ENCODE results near the gene DCANP1. TPM values are rescaled to one million over a fixed set of nuclear protein-coding genes. Genes with fewer than 3 reads are reported as not detected.
A peak's percentile ranks its signal among the peaks of the same experiment; 100 is the strongest.

DCANP1 gene
- polyA plus RNA-seq, 1 donor, result 0.45 TPM

DNA sequence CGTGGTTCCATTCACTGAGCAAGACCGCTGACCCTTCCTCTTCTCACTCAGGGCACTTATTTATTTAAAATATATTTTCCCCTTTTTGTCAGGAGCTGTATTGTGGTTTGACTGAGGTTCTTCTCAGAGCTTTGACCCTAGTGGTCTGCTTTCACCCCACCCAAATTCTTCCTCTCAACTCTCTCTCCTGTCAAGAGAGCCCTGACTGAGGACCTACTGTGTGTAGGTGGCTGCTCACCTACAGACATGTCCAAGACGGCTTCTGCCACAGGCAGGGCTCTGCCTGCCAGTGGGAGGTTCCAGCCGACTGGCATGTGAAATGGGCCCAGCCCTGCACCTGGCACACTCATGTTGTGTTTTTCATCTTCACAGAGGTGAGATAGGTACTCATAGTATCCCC is 5.2 kb downstream of the DCANP1 start:
- H3K27ac ChIP-seq (ENCODE audit: low read length), result no peak overlapping the region
- no peak for DNase-seq
- H3K36me3 ChIP-seq (ENCODE audit: control insufficient read depth, insufficient read depth, low read length), result no peaks in the 10 kb centered on the region

DNA sequence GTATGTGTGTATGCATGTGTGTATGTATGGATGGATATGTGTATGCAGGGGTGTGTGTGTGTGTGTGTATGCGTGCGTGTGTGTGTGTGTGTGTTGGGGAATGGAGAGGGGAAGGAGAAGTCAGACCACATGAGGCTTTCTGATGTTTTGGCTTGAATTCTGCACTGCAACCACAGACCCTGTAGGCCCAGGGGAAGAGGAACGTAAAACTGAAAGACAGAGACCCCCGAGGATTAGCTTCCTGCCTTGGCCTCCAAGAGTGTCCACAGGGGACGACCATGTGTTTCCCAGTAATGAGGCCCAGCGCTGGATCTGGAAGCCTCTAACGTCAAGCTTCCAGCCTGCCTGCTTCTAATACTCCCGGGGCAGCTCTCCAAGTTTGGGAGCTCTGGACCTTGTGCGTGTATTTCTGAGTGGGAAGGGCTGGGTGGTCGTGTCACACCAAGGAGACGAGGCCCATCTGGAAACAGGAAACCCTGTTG is 5.8 kb downstream of the DCANP1 start:
- peaks cover 3% of the 10 kb centered on the region for H3K4me1 ChIP-seq (ENCODE audit: control insufficient read depth, insufficient read depth, low read length)
- H3K36me3 ChIP-seq (ENCODE audit: control insufficient read depth, insufficient read depth, low read length), result no peaks in the 10 kb centered on the region
- WGBS (ENCODE audit: insufficient coverage, low lambda C conversion rate), result no CpG with 5 or more reads among the region's 11 CpGs
- no peaks in the 10 kb centered on the region for H3K27me3 ChIP-seq (ENCODE audit: control insufficient read depth, insufficient read depth, low read length)
- peak; percentile 27 to 28 for DNase-seq
- no peak overlapping the region for H3K27ac ChIP-seq (ENCODE audit: low read length)
- no peaks in the 10 kb centered on the region for H3K9me3 ChIP-seq (ENCODE audit: control insufficient read depth, low read depth, low read length)
- no peak overlapping the region for H3K4me3 ChIP-seq (ENCODE audit: low read length)

More for the DNA sequence above, 5.2 kb downstream of the DCANP1 start:
- Histone ChIP-seq H3K9me3 (ENCODE audit: control insufficient read depth, low read depth, low read length) (no peaks in the 10 kb centered on the region), H3K4me1 (ENCODE audit: control insufficient read depth, insufficient read depth, low read length) (peaks cover 3% of the 10 kb centered on the region), H3K4me3 (ENCODE audit: low read length) (no peak overlapping the region), H3K27me3 (ENCODE audit: control insufficient read depth, insufficient read depth, low read length) (no peaks in the 10 kb centered on the region)
- WGBS (ENCODE audit: insufficient coverage, low lambda C conversion rate), result 100% methylated on average over 1 of the region's 4 CpGs

DNA sequence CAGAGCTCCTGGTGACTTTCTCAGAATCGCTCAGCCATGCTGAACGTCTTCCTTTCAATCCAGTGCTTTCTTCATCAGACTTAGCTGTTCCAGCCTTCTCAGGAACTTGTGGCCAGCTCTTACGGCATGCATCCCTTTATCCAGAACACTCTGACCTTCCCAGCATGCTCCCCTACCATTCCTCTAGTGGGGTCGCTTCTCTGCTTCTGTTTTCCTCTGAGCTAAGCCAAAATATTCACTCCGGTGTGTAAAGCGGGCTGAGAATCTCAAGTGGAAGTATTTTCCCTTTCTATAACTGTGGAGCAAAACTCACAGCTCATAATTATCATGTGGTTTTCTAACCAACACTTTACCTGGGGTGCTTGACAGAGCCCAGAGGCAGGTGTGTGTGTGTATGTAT is 6.2 kb downstream of the DCANP1 start:
- no CpG with 5 or more reads among the region's 6 CpGs for WGBS (ENCODE audit: insufficient coverage, low lambda C conversion rate)
- Histone ChIP-seq H3K27ac (ENCODE audit: low read length) (no peak overlapping the region), H3K36me3 (ENCODE audit: control insufficient read depth, insufficient read depth, low read length) (no peaks in the 10 kb centered on the region), H3K9me3 (ENCODE audit: control insufficient read depth, low read depth, low read length) (no peaks in the 10 kb centered on the region), H3K27me3 (ENCODE audit: control insufficient read depth, insufficient read depth, low read length) (no peaks in the 10 kb centered on the region), H3K4me1 (ENCODE audit: control insufficient read depth, insufficient read depth, low read length) (peaks cover 3% of the 10 kb centered on the region), H3K4me3 (ENCODE audit: low read length) (no peak overlapping the region)
- no peak for DNase-seq

DNA sequence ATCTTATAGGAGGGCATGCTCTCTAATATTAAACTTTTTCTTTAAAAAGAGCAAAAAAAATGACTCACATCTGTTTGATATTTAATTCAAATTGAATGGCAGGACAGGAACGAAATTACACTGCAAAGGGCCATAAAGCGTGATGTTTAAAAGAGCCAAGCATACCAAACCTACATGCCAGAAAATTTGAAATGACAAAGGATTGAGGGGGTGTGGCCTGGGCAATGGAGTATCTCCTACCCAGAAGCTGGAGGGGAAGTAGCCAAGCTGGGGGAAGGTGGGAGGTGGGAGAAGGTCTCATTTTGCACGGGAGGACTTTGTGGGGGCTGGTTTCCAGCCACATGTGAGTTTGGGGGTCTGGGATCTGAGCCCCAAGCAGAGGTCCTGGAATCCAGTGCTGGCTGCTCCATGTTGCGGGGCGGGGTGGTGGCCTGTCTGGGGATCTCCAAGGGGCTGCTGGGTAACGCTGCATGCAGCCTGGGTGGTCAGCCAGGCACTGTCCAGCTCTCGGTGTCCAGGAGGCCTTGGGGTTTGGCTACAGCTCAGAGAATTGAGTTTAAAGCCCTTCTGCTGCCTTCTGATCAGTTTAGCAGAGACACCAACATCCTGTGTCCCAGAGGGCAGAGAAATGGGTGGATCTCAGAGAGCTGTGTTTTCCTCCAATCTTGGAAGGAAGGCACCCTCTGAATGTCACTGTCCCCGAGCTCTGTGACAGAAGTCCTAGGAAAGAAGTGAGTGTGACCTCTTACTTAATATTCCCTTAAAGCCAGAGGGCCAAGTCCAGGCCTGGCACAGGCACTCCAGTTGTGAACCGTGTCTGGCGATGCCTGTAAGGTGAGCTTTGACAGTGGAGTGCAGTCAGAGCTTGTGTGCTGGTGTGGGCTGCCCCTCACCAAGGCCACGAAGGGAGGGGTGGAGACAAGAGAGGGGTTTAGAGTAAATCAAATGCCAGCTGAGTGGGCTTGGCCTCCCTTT is 7.6 kb downstream of the DCANP1 start:
- Histone ChIP-seq H3K4me1 (ENCODE audit: control insufficient read depth, insufficient read depth, low read length) (peaks cover 12% of the 10 kb centered on the region), H3K4me3 (ENCODE audit: low read length) (no peak overlapping the region), H3K27ac (ENCODE audit: low read length) (no peak overlapping the region), H3K36me3 (ENCODE audit: control insufficient read depth, insufficient read depth, low read length) (no peaks in the 10 kb centered on the region), H3K9me3 (ENCODE audit: control insufficient read depth, low read depth, low read length) (no peaks in the 10 kb centered on the region), H3K27me3 (ENCODE audit: control insufficient read depth, insufficient read depth, low read length) (no peaks in the 10 kb centered on the region)
- no peak for DNase-seq
- 88% methylated on average over 2 of the region's 11 CpGs for WGBS (ENCODE audit: insufficient coverage, low lambda C conversion rate)

DNA sequence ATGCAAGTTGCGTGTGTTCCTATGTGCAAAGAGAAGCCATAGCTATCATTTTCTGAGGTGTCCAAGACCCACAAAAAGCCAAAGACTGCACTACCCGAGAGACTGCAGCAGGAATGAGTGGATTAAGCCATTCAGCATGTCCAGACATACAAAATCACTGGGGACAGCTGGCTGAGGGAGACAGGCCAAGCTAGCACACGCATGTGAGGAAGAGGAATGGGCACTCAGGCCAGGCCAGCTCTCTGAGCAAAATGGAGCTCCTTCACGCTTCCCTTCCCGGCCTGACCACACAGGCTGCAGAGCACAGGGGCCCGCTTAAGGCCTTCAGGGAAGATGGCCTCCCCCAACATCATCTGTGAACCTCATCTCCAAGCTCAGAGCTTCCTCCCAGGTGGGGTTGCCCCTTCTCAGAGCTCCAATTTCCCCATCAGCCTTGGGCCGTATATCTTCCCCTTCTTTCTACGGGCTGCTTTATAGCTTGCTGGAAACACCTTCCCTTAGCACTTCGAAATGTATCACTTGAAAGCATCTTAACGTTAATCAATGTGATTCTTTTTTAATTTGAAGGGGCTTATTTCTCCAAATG is 8.4 kb downstream of the DCANP1 start:
- 97% methylated on average over 5 of the region's 10 CpGs for WGBS (ENCODE audit: insufficient coverage, low lambda C conversion rate)
- Histone ChIP-seq H3K27me3 (ENCODE audit: control insufficient read depth, insufficient read depth, low read length) (no peaks in the 10 kb centered on the region), H3K9me3 (ENCODE audit: control insufficient read depth, low read depth, low read length) (no peaks in the 10 kb centered on the region), H3K27ac (ENCODE audit: low read length) (no peak overlapping the region), H3K4me1 (ENCODE audit: control insufficient read depth, insufficient read depth, low read length) (peaks cover 17% of the 10 kb centered on the region), H3K36me3 (ENCODE audit: control insufficient read depth, insufficient read depth, low read length) (no peaks in the 10 kb centered on the region), H3K4me3 (ENCODE audit: low read length) (no peak overlapping the region)
- DNase-seq, result no peak

DNA sequence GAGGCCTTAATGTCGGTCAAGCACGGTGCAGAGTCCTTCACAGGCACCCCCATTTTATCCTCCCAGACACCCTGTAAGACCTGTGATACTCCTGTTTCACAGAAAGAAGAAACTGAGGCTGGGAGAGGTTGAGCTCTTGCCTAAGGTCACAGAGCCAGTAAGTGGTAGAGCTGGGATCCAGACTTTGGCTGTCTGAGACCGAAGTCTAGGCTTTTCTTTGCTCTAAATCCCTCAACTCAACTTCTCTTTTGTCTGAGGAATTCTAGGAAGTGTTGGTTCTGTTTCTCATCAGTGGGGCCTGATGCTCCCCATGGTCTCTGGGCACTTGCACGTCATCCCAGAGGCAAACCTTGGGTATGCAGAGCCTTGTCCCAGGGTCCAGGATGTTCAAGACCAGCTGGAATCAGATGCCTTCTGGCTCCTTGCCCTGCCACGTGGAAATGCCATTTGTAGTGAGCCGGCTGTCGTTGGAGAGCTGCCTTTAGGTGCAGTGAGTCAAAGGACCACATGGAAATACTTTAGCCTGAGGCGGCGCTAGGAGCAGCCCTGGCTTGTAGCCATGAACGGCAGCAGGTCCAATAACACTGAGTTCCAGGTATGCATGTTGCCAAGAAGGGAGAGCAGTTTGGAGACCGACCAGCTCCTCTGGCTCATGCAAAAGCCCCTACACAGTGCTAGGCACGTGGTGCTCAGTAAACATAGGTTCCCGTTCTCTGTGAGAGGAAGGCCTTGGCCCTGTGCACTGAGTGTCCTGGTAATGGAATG is 9.2 kb downstream of the DCANP1 start:
- Histone ChIP-seq H3K36me3 (ENCODE audit: control insufficient read depth, insufficient read depth, low read length) (no peaks in the 10 kb centered on the region), H3K27me3 (ENCODE audit: control insufficient read depth, insufficient read depth, low read length) (no peaks in the 10 kb centered on the region), H3K27ac (ENCODE audit: low read length) (no peak overlapping the region), H3K4me1 (ENCODE audit: control insufficient read depth, insufficient read depth, low read length) (peaks cover 17% of the 10 kb centered on the region), H3K4me3 (ENCODE audit: low read length) (no peak overlapping the region), H3K9me3 (ENCODE audit: control insufficient read depth, low read depth, low read length) (no peaks in the 10 kb centered on the region)
- no peak for DNase-seq
- WGBS (ENCODE audit: insufficient coverage, low lambda C conversion rate), result 80% methylated on average over 1 of the region's 13 CpGs

DNA sequence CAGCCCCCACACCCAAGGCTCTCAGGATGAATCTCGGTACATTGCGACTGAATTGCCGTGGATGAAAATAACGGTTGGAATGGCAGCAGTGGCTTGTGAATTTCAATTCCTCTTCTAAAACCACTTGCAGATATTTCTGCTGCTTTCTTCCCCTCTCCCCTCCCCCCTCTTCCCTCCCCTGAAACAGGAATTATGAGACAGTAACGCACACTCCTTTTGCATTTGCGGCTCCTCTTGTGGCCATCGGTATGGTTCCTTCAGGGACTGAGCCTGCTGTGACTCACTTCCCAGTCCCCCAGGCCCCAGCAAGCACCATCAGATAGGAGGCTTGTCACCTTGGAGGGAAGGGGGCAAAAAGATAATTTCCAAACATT is 9.7 kb downstream of the DCANP1 start:
- H3K27me3 ChIP-seq (ENCODE audit: control insufficient read depth, insufficient read depth, low read length), result no peaks in the 10 kb centered on the region
- H3K4me1 ChIP-seq (ENCODE audit: control insufficient read depth, insufficient read depth, low read length), result peaks cover 17% of the 10 kb centered on the region
- H3K36me3 ChIP-seq (ENCODE audit: control insufficient read depth, insufficient read depth, low read length), result no peaks in the 10 kb centered on the region
- no peaks in the 10 kb centered on the region for H3K9me3 ChIP-seq (ENCODE audit: control insufficient read depth, low read depth, low read length)
- no peak for DNase-seq
- H3K4me3 ChIP-seq (ENCODE audit: low read length), result no peak overlapping the region
- no CpG with 5 or more reads among the region's 7 CpGs for WGBS (ENCODE audit: insufficient coverage, low lambda C conversion rate)
- H3K27ac ChIP-seq (ENCODE audit: low read length), result no peak overlapping the region

DNA sequence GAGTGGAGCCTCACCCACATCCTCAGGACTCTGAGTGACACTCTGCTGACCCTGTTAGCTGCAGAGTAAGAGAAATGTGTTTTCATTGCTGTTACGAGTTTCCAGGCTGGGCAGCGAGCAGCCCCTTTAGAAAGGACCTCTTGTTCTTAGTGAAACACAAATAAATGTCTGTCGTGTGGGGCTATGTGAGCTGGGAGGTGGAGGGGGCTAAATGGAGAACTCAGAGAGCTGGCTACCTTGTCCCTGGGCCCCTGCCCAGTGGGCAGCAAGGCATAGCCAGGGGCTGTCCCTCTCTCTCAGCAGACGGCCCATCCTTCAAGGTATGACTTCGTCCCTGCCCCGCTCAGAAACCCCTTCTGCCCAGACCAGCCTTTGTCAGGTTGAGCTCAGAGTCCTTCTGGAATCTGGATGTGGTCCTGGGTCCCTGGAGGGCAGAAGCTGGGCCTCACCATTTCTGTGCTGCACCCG is 10.2 kb downstream of the DCANP1 start:
- Histone ChIP-seq H3K4me1 (ENCODE audit: control insufficient read depth, insufficient read depth, low read length) (peaks cover 17% of the 10 kb centered on the region), H3K4me3 (ENCODE audit: low read length) (no peak overlapping the region), H3K9me3 (ENCODE audit: control insufficient read depth, low read depth, low read length) (no peaks in the 10 kb centered on the region), H3K27me3 (ENCODE audit: control insufficient read depth, insufficient read depth, low read length) (no peaks in the 10 kb centered on the region), H3K36me3 (ENCODE audit: control insufficient read depth, insufficient read depth, low read length) (no peaks in the 10 kb centered on the region), H3K27ac (ENCODE audit: low read length) (no peak overlapping the region)
- WGBS (ENCODE audit: insufficient coverage, low lambda C conversion rate), result no CpG with 5 or more reads among the region's 7 CpGs
- DNase-seq, result no peak

DNA sequence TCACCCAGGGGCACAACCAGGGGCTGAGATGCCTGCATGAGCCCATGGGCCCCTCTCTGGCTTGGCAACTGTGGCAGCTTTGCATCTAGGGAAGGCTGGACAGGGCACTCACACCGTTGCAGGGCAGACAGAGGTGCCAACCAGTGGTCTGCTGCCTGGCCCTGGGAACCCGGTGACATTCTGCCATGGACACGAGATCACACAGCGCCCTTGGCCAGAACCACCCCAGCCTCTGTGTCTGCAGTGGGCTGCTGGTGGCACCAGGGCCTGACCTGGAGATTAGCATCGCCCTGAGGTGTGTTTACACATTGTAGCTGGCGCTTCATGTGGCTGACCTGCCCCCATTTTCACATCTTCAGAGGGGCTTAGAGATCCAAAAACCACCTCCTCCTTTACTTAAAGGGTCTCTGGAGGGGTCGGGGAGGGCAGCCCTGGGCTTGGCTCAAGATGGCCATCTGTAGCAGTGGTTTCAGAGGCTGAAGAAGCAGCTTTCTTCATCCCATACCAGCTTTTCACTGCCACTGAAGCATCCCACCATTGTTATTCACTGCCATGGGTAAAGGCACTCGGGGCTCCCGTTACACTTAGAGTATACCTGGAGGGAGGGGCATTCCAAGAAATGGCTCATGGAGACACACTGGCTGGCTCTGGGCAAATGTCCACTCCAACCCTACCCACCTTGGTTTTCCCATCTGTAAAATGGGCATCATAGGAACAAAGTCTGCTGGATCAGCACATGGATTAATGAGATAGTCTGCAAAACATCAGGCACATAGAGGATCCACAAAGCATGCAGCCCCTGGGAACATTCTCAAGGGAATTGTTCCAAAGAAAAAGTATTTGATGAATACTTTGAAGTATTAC is 11.4 kb downstream of the DCANP1 start:
- H3K27ac ChIP-seq (ENCODE audit: low read length), result no peak overlapping the region
- peaks cover 17% of the 10 kb centered on the region for H3K4me1 ChIP-seq (ENCODE audit: control insufficient read depth, insufficient read depth, low read length)
- DNase-seq, result no peak
- H3K27me3 ChIP-seq (ENCODE audit: control insufficient read depth, insufficient read depth, low read length), result no peaks in the 10 kb centered on the region
- no peaks in the 10 kb centered on the region for H3K36me3 ChIP-seq (ENCODE audit: control insufficient read depth, insufficient read depth, low read length)
- no peak overlapping the region for H3K4me3 ChIP-seq (ENCODE audit: low read length)
- WGBS (ENCODE audit: insufficient coverage, low lambda C conversion rate), result no CpG with 5 or more reads among the region's 9 CpGs
- no peaks in the 10 kb centered on the region for H3K9me3 ChIP-seq (ENCODE audit: control insufficient read depth, low read depth, low read length)

Data from large intestine (tissue), 3 donors.